Kidney capillary endothelial cell (primary cell): ENCODE data around the gene WDR73.
A peak's percentile ranks its signal among the peaks of the same experiment; 100 is the strongest.
"Not testable (repeated sequence)": the region's sequence is repeated elsewhere in the genome, so short reads cannot be mapped to it uniquely, and the experiment has no call there.

ENCODE experiments used
- DNase-seq: peaks from one replicate; pipeline ENCODE4 v3.0.0-alpha.2; 2018; ENCODE audit warnings: low spot score

Gene WDR73

DNA sequence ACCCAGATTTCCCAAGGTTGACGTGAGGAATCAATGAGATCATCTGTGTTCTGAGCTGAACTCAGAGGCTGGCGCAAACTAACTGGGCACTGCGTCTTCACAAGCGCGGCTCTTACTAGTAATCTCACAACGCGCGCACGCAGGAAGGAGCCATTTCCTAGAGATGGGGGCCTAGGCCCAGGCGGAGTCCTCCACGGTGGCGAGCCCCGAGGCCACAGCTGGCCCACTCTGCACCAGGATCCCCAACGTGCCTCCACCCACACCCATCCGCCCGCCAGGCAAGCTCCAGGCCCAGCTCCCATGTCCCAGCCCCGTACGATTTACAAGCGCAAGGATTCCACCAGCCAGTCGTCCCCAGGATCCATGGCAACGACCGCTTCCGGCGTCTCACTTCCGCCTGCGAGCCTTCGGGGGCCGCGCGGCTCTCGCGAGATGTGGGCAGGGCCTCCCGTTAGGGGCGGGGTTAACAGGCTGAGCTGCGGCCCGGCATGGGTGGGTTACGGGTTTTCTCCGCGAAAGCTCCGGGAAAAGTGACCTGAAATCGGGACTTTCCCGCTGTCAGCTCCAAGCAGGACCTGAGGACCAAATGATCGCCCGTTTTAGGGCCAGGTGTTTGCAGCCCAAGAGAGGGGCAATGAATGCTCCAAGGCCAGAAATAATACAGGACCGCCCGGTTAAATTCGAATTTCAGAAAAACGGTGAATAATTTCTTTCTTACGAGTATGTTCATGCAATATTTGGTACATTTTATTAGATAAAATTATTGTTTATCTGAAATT is at the start of gene WDR73:
TSS of gene WDR73 (minus strand) at position 374 of the 779 bp plus-strand sequence. CDS start at position 365, 9 bp downstream.
- peak; percentile 89 for DNase-seq

DNA sequence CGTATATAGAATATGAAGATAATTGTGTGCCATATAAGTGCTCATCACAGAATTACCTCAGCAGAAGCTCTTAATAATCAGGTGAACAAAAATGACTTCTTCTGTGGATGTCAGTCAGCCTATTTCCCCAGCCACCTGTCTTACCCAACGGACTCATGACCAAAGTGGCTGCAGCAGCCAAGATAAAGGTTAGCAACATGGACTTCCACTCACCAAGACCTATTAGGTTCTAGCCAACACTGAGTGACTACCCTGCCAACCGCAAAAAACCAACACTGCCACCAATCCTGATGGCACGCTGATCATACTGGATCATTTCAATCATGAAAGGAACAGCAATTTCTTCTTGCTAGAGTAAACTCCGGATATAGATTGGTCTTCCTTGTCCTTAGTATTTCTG is 49.7 kb upstream of the WDR73 start:
- no peak for DNase-seq

- no peak for DNase-seq
Measured at GRCh38 chr15:84702961-84703482, 48.9 kb upstream of the WDR73 start.

- no peak for DNase-seq
Measured at GRCh38 chr15:84699538-84700191, 45.6 kb upstream of the WDR73 start.

DNA sequence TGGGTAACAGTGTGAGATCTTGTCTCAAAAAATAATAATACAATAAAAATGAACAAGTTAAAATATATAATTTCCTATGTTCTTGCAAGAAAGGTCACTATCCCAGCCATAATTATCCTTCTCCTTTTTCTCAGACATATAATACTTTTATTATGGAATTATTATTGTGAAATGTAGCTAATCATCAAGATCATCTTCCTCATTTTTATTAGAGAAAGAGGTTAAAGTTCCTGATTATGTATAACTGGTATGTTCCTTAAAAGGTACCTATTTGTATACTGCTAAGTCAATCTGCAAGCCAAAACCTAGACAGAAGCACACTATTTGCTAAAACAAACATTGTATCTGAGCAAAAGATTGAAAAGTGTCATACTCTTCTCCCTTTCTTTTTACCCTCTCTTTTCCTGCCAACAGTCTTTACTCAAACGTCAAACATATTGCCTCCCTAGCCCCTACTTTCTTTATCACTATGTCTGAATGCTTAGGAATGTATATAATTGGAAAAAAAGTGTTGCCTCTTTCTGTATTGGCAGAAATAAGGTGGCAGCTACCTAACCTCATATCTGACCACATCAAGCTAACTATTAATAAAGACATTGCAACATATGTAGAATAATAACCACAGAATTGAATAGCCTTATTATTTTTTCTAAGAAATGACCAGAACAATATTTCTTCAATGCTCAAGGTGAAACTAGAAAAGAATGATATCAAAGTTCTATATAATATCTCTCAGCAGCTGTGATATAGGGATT is 43.3 kb upstream of the WDR73 start:
- DNase-seq: no peak

GRCh38 chr15:84696757-84697156 is 42.7 kb upstream of the WDR73 start:
- no peak for DNase-seq

DNA sequence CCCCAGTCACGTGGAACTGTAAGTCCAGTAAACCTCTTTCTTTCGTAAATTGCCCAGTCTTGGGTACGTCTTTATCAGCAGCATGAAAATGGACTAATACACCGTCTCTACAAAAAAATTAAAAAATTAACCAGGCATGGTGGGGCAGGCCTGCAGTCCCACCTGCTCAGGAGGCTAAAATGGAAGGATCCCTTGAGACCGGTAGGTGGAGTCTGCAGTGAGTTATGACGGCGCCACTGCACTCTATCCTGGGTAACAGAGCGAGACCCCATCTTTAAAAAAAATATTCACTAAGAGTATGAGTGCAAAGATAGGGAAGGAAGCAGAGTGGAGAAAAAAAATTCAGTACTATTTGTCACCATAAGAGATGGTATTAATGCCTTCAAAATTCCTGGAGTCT is 36.3 kb upstream of the WDR73 start:
- no peak for DNase-seq

DNA sequence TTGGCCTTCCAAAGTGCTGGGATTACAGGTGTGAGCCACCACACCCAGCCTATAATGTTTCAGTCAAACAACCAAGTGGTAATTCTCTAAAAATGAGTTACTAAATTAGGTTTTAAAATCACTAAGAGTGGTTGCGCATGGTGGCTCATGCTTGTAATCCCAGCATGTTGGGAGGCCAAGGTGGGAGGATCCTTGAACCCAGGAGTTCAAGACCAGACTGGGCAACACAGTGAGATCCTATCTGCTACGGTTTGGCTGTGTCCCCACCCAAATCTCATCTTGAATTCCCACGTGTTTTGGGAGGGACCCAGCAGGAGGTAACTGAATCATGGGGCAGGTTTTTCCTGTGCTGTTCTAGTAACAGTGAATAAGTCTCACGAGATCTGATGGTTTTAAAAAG is 35.8 kb upstream of the WDR73 start:
- no peak for DNase-seq

GRCh38 chr15:84686446-84686845 is 32.4 kb upstream of the WDR73 start:
- not testable (repeated sequence) for DNase-seq

DNA sequence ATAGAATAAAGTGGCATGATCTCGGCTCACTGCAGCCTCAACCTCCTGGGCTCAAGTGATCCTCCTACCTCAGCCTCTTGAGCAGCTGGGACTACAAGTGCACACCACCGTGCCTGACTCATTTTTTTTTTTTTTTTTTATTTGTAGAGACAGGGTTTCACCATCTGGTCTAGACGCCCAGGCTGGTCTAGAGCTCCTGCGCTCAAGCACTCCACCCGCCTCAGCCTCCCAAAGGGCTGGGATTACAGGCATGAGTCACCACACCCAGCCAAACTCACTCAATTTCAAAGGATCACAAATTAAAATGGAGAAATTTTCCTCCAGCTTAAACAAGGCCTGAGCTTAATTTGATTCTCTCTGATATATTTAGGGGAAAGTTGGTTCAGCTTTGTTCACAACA is 31.2 kb upstream of the WDR73 start:
- no peak for DNase-seq

DNA sequence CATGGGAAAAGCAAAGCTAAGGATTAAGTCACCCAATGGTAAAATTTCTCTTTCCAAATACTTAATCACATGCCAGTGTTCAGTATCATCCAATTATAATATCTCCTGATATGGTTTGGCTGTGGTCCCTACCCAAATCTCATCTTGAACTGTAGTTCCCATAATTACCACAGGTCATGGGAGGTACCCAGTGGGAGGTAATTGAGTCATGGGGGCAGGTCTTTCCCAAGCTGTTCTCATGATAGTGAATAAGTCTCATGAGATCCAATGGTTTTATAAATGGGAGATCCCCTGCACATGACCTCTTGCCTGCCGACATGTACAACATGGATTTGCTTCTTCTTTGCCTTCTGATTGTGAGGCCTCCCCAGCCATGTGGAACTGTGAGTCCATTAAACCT is 30.0 kb upstream of the WDR73 start:
- DNase-seq: no peak

DNA sequence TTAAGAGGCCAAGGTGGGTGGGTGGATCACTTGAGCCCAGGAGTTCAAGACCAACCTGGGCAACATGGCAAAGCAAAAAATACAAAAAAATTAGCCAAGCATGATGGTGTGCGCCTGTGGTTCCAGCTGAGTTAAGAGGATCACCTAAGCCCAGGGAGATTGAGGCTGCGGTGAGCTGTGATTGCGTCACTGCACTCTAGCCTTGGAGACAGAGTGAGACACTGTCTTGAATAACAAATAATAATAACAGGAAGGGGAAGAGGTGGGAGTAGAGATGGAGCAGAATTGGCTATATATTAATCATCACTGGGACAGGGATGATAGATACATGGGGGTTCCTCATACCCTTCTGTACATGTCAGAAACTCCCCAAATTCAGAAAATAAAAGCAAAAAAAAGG is 27.7 kb upstream of the WDR73 start:
- DNase-seq: no peak

GRCh38 chr15:84671211-84671610 is 17.1 kb upstream of the WDR73 start:
- DNase-seq: no peak

GRCh38 chr15:84669726-84670125 is 15.6 kb upstream of the WDR73 start:
- no peak for DNase-seq

- no peak for DNase-seq
Measured at GRCh38 chr15:84668221-84668982, 14.3 kb upstream of the WDR73 start.

DNA sequence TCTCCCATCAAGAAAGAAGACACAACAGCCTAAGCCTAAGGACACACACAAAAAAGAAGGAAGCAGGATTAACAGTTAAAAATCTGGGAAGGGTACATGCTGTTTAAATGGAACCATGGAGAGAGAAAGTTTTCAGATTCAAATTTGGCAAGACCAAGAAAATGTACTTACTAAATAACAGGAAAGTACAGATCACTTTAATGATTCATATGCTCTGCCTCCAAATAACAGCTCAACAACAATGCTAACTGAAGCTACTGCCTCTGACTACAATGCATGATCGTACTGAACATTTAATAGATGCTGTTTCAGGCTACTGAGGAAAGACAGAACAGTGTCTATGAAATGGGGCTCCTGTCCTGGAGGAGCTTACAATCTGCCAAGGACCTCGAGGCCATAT is 12.3 kb upstream of the WDR73 start:
- DNase-seq: no peak

DNA sequence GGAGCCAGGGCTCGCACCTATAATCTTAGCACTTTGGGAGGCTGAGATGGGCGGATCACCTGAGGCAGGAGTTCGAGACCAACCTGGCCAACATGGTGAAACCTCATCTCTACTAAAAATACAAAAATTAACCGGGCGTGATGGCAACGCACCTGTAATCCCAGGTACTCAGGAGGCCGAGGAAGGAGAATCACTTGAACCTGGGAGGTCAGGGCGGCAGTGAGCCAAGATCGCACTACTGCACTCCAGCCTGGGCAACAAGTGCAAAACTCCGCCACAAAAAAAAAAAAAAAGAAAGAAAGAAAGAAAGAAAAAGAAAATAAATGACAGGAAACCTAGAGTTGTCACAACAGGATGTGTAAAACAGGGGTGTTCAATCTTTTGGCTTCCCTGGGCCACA is 6.9 kb upstream of the WDR73 start:
- DNase-seq: no peak

DNA sequence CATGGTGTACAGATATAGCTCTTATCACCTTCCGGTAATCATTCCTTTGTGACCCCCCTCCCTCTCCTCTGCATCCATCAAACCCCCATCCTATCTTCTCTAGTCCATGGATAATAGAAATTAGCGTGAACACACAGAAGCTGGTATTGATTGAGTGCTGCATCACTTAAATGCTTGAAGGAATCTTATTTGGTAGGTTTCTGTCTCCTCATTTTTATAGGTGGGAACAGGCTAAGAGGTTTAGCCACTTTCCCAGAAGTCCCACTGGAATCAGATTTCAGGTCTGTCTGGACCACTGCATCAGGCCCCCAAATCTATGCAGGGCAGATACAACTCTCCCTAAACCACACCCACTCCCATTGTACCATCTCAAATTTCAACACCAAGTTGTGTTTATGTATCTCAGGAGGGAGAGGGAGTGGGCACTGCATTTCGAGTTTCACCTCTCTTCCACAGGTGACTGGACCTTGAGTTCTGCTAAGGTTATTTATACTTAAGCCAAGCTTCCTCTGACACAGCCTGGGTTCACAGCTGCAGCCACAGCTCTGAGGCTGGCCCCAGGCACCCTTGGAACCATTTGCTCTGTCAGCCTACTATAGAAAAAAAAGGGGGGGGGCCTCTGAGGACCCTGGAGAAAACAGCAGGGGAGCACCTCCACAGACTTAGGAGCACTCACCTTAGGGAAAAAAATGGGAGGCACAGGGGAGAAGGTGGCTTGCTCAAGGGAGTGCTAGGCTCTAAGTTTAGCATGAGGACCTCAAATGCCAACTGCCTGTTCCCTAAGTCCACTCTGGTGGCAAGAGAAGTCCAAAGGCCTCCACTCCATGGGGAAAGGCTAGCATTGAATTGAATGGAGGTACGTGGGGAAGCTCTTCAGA is 6.1 kb upstream of the WDR73 start:
- no peak for DNase-seq

GRCh38 chr15:84658788-84659411 is 4.8 kb upstream of the WDR73 start:
- no peak for DNase-seq

DNA sequence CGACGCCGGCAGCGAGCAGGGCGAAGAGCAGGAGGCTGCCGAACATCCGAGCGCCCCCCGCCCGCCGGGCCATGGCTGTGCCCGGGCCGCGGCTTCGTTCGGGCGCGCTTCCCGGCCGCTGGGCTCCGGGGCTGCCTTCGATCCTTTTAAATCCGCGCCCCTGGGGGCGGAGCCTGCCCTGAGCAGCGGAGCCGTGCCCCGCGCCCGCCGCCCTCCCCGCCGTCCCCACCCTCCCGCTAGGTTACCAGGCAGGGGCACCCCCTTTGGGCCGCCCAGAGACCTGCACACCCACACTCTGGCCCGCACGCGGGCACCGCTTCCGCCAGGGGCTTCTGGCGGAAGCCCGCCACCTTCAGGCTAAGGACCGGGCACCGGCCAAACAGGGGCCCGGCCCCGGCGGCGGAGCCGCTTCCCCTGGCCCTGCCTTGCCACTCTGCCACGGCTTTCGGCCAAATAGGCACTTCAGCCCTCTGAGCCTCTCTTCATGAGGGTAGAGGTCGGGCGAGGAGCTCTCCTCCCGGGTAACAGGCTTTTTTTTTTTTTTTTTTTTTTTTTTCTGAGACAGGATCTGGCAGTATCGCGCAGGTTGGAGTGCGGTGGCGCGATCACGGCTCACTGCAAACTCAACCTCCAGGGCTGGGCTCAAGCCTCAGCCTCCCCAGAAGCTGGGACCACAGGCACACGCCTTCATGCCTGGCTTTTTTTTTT is 4.2 kb upstream of the WDR73 start, which contains the start of gene NMB:
TSS of gene NMB (minus strand) at position 120 of the 708 bp plus-strand sequence. CDS start at position 73, 47 bp downstream.
- DNase-seq: peak; percentile 78
